IMR-90 (cell line): ENCODE measurements around the gene ANKRD13D. TPM values are rescaled to one million over a fixed set of nuclear protein-coding genes. Genes with fewer than 3 reads are reported as not detected.

Experiments used
- ATAC-seq: fragments of 200-7000 bp; cut with Tn5 transposase; 2 replicates; pipeline ENCODE4 v1.9.1; 2020; ENCODE audit warnings: low read depth, mild to moderate bottlenecking, moderate library complexity
- BruUV-seq: library from RNA; stranded (reverse); fragments of 400-500 nt; replicated peaks from 2 replicates; lab custom pipeline; 2021; lab: Mats Ljungman, UMichigan
- CTCF ChIA-PET: fragments of 300-600 bp; formaldehyde crosslinking; extraction: SDS; loops from one replicate; lab custom pipeline; 2021; ENCODE audit warnings: antibody characterized with exemption; lab: Yijun Ruan, JAX
- POLR2A ChIA-PET: fragments of 300-600 bp; sonication (Branson Sonifier 250); formaldehyde crosslinking; loops from one replicate; lab custom pipeline; 2022; ENCODE audit warnings: antibody characterized with exemption; ENCODE audit not compliant: unreplicated experiment; lab: Charles Lee
- DNase-seq: peaks from one replicate; pipeline ENCODE4 v3.0.0; 2013
- H2AFZ ChIP-seq: replicated peaks from 2 replicates; pipeline ENCODE3; 2013; ENCODE audit warnings: low read length, mild to moderate bottlenecking; ENCODE audit not compliant: poor library complexity
- H2AK5ac ChIP-seq: 2 replicates; pipeline ENCODE4 v1.6.1; 2013; ENCODE audit warnings: low read depth, low read length, inconsistent platforms
- H2AK9ac ChIP-seq: replicated peaks from 2 replicates; pipeline ENCODE3; 2013; ENCODE audit warnings: mild to moderate bottlenecking, low read depth, low read length, moderate library complexity; ENCODE audit not compliant: poor library complexity
- H2BK120ac ChIP-seq: 2 replicates; pipeline ENCODE4 v1.6.1; 2013; ENCODE audit warnings: low read depth, low read length, inconsistent platforms
- H2BK15ac ChIP-seq: 3 replicates; pipeline ENCODE4 v1.6.1; 2013; ENCODE audit warnings: low read depth, low read length, inconsistent platforms
- H2BK20ac ChIP-seq: 2 replicates; pipeline ENCODE4 v1.6.1; 2013; ENCODE audit warnings: low read depth, mild to moderate bottlenecking, inconsistent platforms, low read length, moderate library complexity
- H2BK5ac ChIP-seq: 2 replicates; pipeline ENCODE4 v1.6.1; 2013; ENCODE audit warnings: mild to moderate bottlenecking, low read depth, low read length, inconsistent platforms; ENCODE audit not compliant: poor library complexity, severe bottlenecking
- H3K14ac ChIP-seq: replicated peaks from 2 replicates; pipeline ENCODE4 v1.6.1; 2013; ENCODE audit warnings: low read depth, low read length, inconsistent platforms
- H3K18ac ChIP-seq: 2 replicates; pipeline ENCODE4 v1.6.1; 2013; ENCODE audit warnings: low read depth, low read length, control low read depth
- H3K23ac ChIP-seq: 2 replicates; pipeline ENCODE4 v1.6.1; 2013; ENCODE audit warnings: low read depth, low read length, inconsistent platforms
- H3K27ac ChIP-seq: 2 replicates; pipeline ENCODE4 v1.5.1; 2013; ENCODE audit warnings: mild to moderate bottlenecking, control low read depth, low read length; ENCODE audit not compliant: insufficient read depth
- H3K27me3 ChIP-seq: 2 replicates; pipeline ENCODE4 v1.6.1; 2013; ENCODE audit warnings: low read length; ENCODE audit not compliant: control insufficient read depth, insufficient read depth
- H3K36me3 ChIP-seq: 2 replicates; pipeline ENCODE4 v1.6.1; 2013; ENCODE audit warnings: low read length, mixed read lengths; ENCODE audit not compliant: control insufficient read depth, insufficient read depth
- H3K4ac ChIP-seq: 2 replicates; pipeline ENCODE4 v1.6.1; 2013; ENCODE audit warnings: low read depth, low read length, inconsistent platforms
- H3K4me1 ChIP-seq: 2 replicates; pipeline ENCODE4 v1.6.1; 2013; ENCODE audit warnings: low read length, mixed read lengths; ENCODE audit not compliant: control insufficient read depth, insufficient read depth
- H3K4me2 ChIP-seq: 2 replicates; pipeline ENCODE4 v1.6.1; 2013; ENCODE audit warnings: low read depth, mild to moderate bottlenecking, control low read depth, low read length, moderate library complexity
- H3K4me3 ChIP-seq: 2 replicates; pipeline ENCODE4 v1.5.1; 2013; ENCODE audit warnings: low read depth, mild to moderate bottlenecking, control low read depth, low read length, moderate library complexity; ENCODE audit not compliant: insufficient read depth
- H3K56ac ChIP-seq: 2 replicates; pipeline ENCODE4 v1.6.1; 2013; ENCODE audit warnings: low read length, inconsistent platforms; ENCODE audit not compliant: insufficient read depth; ENCODE audit errors: extremely low read depth
- H3K79me1 ChIP-seq, 2 experiments: 2 replicates each; pipeline ENCODE4 v1.6.1; 2013; ENCODE audit warnings: low read length in 2 of 2, inconsistent platforms in 1 of 2, low read depth in 1 of 2
- H3K9ac ChIP-seq: 2 replicates; pipeline ENCODE4 v1.6.1; 2013; ENCODE audit warnings: low read depth, low read length, control low read depth
- H3K9me1 ChIP-seq: 2 replicates; pipeline ENCODE4 v1.6.1; 2013; ENCODE audit warnings: low read length, inconsistent platforms; ENCODE audit not compliant: insufficient read depth
- H3K9me3 ChIP-seq: 2 replicates; pipeline ENCODE4 v1.6.1; 2013; ENCODE audit warnings: low read length; ENCODE audit not compliant: control insufficient read depth, insufficient read depth
- H4K20me1 ChIP-seq: 2 replicates; pipeline ENCODE4 v1.6.1; 2013; ENCODE audit warnings: low read length, inconsistent platforms; ENCODE audit not compliant: insufficient read depth
- H4K5ac ChIP-seq: 2 replicates; pipeline ENCODE4 v1.6.1; 2013; ENCODE audit warnings: mild to moderate bottlenecking, low read depth, low read length, control low read depth
- H4K8ac ChIP-seq, 2 experiments: 2 replicates each; pipeline ENCODE4 v1.6.1; 2013; ENCODE audit warnings: low read depth in 2 of 2, low read length in 2 of 2, control low read depth in 1 of 2, inconsistent platforms in 1 of 2
- H4K91ac ChIP-seq: 2 replicates; pipeline ENCODE4 v1.6.1; 2013; ENCODE audit warnings: low read depth, low read length, inconsistent platforms; ENCODE audit not compliant: insufficient read depth
- CEBPB ChIP-seq: IDR thresholded peaks from 2 replicates; pipeline ENCODE4 v1.6.1; 2012; ENCODE audit warnings: low read depth, low read length, improper control_type of control experiment
- RFX5 ChIP-seq: IDR thresholded peaks from 2 replicates; pipeline ENCODE4 v1.8.0; 2012; ENCODE audit warnings: low read depth, mild to moderate bottlenecking, low read length, moderate library complexity
- SMC3 ChIP-seq: fragments of 150-350 bp; IDR thresholded peaks from 2 replicates; pipeline ENCODE4 v1.6.1; 2016; ENCODE audit warnings: low read depth, mild to moderate bottlenecking, antibody characterized with exemption, low read length, moderate library complexity
- WGBS, 2 experiments: methylation state at CpG; one replicate each; pipeline versions ENCODE4 v1.1.5 to v1.1.7; 2013; ENCODE audit warnings: missing lambda C conversion rate in 2 of 2; ENCODE audit not compliant: insufficient read length in 1 of 2; ENCODE audit errors: extremely low coverage in 2 of 2; 5-methylcytosine and 5-hydroxymethylcytosine counted together
- dilution Hi-C: fragments of 300-500 bp; cut with HindIII; formaldehyde crosslinking; loops from one replicate; pipeline ENCODE4 v1.14.3; 2018; ENCODE audit warnings: low sequenced_read_pairs; ENCODE audit not compliant: unreplicated experiment
- in situ Hi-C: fragments of 300-500 bp; cut with MboI; formaldehyde crosslinking; loops from 3 replicates; pipeline ENCODE4 v1.14.3; 2019; ENCODE audit warnings: low sequenced_read_pairs, inconsistent platforms, mixed read lengths
- intact Hi-C: fragments of 100-400 bp; cut with micrococcal nuclease; formaldehyde crosslinking; loops from 2 replicates; pipeline ENCODE4 v1.10.0; 2022
- polyA plus RNA-seq, 3 experiments: library from polyadenylated mRNA; depleted of rRNA; stranded (reverse); fragments of >200 nt; gene quantifications; 2 replicates each; pipeline ENCODE4 v1.2.3, GENCODE V29; 2012; ENCODE audit warnings: low replicate concordance in 1 of 3
- total RNA-seq: library from RNA; depleted of rRNA; stranded (reverse); fragments of >200 nt; gene quantifications from 2 replicates; pipeline ENCODE4 v1.2.3, GENCODE V29; 2012

The ANKRD13D gene
- total and polyA plus RNA-seq, 2 of the 4 experiments (the other 2 are of a cell fraction): 7.3 to 38.4 TPM

- TF ChIP-seq SMC3 (no peak), CEBPB (no peak), RFX5 (no peak)
- H3K27me3 ChIP-seq: no peaks in the 10 kb centered on the region
- dilution Hi-C loops (no loop called here), intact Hi-C loops (loop anchor here (1.0 to 2.0 kb wide), 2 partner anchors 13 to 36 kb away; partner anchors contain the start of genes ANKRD13D and GRK2), in situ Hi-C loops (no loop called here)
- H3K4me2 ChIP-seq: peak overlapping the region; percentile 16; the same call in 1 of the 2 replicates
- H4K20me1 ChIP-seq: peaks cover 4% of the 10 kb centered on the region
- peaks cover 2 to 41% of the 10 kb centered on the region in 2 experiments; a peak in 3 of 4 replicates for H3K79me1 ChIP-seq
- CTCF ChIA-PET: interaction anchor here (1.0 kb wide), 1 partner anchor 14 kb away, joined by 3 read pairs; no protein-coding TSS in a partner anchor
- peaks cover 3% of the 10 kb centered on the region for H3K9me1 ChIP-seq
- no peak overlapping the region for H3K14ac ChIP-seq
- ATAC-seq (peak; percentile 73), DNase-seq (peak; percentile 68)
- H3K27ac ChIP-seq: no peak overlapping the region
- peak overlapping the region; percentile 21; the same call in 1 of the 2 replicates for H3K4ac ChIP-seq
- no peak overlapping the region for H3K56ac ChIP-seq
- peak overlapping the region; percentile 20; the same call in 1 of the 2 replicates for H2AK5ac ChIP-seq
- no peak overlapping the region for H3K23ac ChIP-seq
- H3K4me3 ChIP-seq: no peak overlapping the region
- no peak overlapping the region for H2BK120ac ChIP-seq
- no peak overlapping the region for H2BK20ac ChIP-seq
- no peak overlapping the region; the same call in 1 of the 2 replicates for H4K91ac ChIP-seq
- peaks cover 33% of the 10 kb centered on the region for H3K36me3 ChIP-seq
- no peak overlapping the region for H3K18ac ChIP-seq
- no peak overlapping the region for H3K9ac ChIP-seq
- H2BK15ac ChIP-seq: no peak overlapping the region
- H2AFZ ChIP-seq: no peak overlapping the region
- POLR2A ChIA-PET: no interaction called here
- WGBS, 2 experiments: 0% methylated on average over 1 of the region's 15 CpGs; no CpG with 5 or more reads in 1 of the 2 experiments
- peak overlapping the region; percentile 94 for H2AK9ac ChIP-seq
- H2BK5ac ChIP-seq: no peak overlapping the region
- peaks cover 18% of the 10 kb centered on the region for H3K4me1 ChIP-seq
- H4K8ac ChIP-seq: peak overlapping the region in 1 of 2 experiments; percentile 15; a peak in 1 of 4 replicates
- no TSS peak for BruUV-seq
- H3K9me3 ChIP-seq: no peaks in the 10 kb centered on the region
- H4K5ac ChIP-seq: no peak overlapping the region
These were observed 12.9 kb downstream of the ANKRD13D start for GRCh38 chr11:67301951-67302516.
